VCaP (cell line): ENCODE measurements around the gene AFTPH.

Experiments
- H3K27ac ChIP-seq: fragments of 450-650 bp; 2 replicates; pipeline ENCODE4 v1.5.1; 2017
- TF ChIP-seq, protein P1 (sequence below): fragments of 450-650 bp; conservative IDR thresholded peaks from 2 replicates; pipeline ENCODE4 v1.5.1; 2017; ENCODE audit warnings: mild to moderate bottlenecking, moderate library complexity

AFTPH gene

DNA sequence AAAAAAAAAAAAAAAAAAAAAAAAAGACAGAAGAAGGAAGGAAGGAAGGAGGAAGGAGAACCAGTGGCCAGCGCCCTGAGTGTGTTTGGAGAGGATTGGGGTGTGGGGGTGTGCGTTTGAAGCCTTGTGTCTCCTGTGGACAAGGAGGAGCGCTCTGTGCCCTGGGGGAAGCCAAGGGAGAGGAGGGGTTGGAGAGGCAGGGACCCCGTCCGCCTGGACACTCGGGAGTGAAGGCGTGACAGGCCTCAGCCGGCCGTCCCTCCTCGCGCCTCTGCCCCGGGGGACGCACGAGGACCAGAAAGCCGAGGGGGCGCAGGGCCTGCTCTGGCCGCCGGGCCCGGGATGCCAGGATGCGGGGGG, 84.7 kb downstream of the AFTPH start:
- TF ChIP-seq, protein P1, sequence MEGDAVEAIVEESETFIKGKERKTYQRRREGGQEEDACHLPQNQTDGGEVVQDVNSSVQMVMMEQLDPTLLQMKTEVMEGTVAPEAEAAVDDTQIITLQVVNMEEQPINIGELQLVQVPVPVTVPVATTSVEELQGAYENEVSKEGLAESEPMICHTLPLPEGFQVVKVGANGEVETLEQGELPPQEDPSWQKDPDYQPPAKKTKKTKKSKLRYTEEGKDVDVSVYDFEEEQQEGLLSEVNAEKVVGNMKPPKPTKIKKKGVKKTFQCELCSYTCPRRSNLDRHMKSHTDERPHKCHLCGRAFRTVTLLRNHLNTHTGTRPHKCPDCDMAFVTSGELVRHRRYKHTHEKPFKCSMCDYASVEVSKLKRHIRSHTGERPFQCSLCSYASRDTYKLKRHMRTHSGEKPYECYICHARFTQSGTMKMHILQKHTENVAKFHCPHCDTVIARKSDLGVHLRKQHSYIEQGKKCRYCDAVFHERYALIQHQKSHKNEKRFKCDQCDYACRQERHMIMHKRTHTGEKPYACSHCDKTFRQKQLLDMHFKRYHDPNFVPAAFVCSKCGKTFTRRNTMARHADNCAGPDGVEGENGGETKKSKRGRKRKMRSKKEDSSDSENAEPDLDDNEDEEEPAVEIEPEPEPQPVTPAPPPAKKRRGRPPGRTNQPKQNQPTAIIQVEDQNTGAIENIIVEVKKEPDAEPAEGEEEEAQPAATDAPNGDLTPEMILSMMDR = no peak
- peak overlapping the region; percentile 99 for H3K27ac ChIP-seq

DNA sequence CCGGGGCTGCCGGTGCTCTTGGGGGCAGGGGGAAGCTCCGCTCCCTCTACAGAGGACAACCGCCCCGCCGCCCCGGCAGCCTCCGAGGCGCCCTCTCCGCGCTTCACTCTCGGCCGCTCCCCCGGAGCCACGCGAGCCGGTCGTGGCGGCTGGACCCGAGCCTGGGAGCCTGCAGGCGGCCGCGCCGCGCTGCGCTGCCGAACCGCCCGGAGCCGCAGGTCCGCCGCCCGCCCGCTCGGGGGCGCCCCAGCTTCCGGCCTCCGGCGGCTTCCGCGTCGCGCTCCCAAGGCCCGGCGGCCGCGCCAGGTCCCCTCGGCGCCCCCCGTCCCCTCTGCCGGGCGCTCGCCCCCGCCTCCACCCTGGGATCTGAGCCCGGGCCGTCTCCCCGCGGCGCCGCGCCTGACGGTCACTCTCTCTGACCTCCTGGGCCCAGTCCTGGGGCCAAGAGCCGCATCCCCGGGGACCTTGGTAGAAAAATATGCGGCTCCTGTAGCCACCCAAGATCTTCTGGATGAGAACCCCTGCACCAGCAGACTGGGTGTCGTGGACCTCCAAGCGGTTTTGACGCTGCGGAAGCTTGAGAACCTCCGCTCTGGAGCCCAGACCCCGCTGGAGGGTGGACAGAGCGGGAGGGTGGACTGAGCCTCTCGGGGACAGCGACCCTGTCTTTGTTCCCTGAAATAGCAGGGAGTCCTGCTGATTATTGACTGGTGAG, 85.3 kb downstream of the AFTPH start:
- H3K27ac ChIP-seq = peak overlapping the region; percentile 99; the same call in 1 of the 2 replicates
- TF ChIP-seq, protein P1 = no peak

- H3K27ac ChIP-seq = peak overlapping the region; percentile 99; the same call in 1 of the 2 replicates
- TF ChIP-seq, protein P1 = no peak
Observed at GRCh38 chr2:64609942-64610281, 85.8 kb downstream of the AFTPH start.

GRCh38 chr2:64610316-64610855, 86.3 kb downstream of the AFTPH start:
- TF ChIP-seq, protein P1 = no peak

GRCh38 chr2:64612575-64613195, 88.6 kb downstream of the AFTPH start:
- H3K27ac ChIP-seq = no peak overlapping the region
- TF ChIP-seq, protein P1 = no peak

More at GRCh38 chr2:64610316-64610855, 86.3 kb downstream of the AFTPH start:
- no peak overlapping the region for H3K27ac ChIP-seq

DNA sequence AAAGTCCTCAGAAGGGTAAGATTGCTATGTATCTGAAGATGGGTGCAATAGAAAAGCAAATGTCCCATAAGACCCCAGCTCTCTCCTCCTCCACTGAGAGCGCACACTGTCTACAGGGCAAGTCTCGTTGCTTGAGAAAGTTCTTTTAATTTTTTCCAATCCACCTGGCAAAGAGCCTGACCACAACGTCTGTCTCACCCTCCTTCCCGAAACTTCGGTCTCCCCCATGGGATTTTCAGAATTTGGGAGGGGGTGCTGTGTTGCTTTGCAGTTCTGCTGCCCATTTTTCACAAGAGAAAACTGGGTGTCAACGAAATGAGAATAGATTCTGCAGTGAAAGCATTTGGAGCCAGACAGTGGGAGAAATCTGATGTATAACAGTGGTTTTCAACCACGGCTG, 89.1 kb downstream of the AFTPH start:
- TF ChIP-seq, protein P1 = no peak
- H3K27ac ChIP-seq = no peak overlapping the region

DNA sequence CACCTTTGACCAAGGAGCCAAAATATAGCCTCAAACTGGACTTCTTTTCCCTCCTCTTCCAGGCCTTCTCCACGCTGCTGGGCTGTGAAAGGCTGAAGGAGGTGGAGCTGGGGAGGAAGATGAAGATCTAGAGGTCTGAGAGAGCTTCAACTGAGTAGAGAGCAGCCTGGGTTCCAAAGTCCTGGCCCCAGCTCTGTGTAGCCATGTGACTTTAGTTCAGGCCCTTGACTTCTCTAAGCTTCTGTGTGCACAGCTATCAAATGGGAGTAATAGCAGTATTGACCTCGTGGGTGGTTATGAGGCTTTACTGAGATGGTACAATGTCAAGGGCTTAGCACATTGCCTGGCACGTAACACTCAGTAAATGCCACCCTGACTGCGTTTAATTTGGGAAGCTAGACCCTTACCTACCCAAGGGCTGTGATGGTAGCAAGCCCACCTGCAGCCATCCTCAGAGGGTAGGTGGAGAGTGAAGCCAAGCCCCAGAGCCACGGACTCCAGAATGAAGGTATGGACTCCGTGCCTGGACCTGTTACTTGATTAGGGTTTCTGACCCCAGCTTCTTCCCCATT, 91.2 kb downstream of the AFTPH start:
- TF ChIP-seq, protein P1 = no peak
- H3K27ac ChIP-seq = no peak overlapping the region
